Body of pancreas (tissue), 4 donors: ENCODE results near the gene PDE6D.

Source experiments
- POLR2A ChIP-seq, 3 donors: fragments of 450-650 bp; IDR thresholded peaks; one replicate each; pipeline ENCODE4 v1.6.1; 2016; ENCODE audit warnings: antibody characterized with exemption in 3 of 3, mild to moderate bottlenecking in 2 of 3
- TF ChIP-seq, protein P1 (sequence below), 7 experiments: fragments of 450-650 bp in 4 of 7; fragments of 200-600 bp in 3 of 7; sonication (generic) in 3 of 7; IDR thresholded peaks; one replicate each; pipeline ENCODE4 v1.5.1; 2016 to 2019; ENCODE audit warnings: antibody characterized with exemption in 7 of 7

DNA sequence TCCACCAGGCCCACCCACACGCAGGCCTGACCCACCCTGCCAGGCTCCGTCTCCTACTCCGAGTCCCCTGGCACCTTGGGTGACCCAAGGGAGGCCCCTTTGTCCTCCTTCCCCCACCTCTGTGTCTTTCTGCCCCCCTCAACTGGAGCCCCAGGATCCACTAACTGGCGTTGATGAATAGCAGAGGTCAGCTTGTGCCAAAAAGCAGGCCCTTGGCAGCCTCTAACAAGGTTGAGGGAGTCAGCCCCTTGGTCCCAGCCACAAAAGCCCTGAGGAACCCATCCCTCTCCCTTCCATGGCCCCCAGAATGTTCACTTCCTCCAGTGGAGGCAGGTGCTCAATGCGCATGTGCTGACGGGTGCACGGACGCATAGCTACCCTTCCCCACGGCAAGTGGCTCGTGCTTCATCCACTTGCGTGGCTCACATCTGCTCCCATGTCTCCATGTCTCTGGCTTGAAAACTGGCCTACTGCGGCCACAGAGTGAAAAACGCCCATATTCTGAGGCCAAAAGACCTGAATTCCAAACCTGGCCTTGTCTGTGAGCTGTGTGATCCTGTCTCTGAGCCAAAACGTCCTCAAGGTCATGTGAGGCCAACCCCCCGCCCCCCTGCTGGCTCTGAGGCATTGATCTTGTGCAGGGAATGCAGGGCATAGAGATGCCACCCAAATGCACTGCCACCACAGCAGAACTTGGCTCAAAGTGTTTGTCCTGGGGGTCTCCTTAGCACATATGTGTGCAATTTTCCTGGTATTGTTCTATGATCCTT is 91.8 kb downstream of the PDE6D start:
- TF ChIP-seq, protein P1, sequence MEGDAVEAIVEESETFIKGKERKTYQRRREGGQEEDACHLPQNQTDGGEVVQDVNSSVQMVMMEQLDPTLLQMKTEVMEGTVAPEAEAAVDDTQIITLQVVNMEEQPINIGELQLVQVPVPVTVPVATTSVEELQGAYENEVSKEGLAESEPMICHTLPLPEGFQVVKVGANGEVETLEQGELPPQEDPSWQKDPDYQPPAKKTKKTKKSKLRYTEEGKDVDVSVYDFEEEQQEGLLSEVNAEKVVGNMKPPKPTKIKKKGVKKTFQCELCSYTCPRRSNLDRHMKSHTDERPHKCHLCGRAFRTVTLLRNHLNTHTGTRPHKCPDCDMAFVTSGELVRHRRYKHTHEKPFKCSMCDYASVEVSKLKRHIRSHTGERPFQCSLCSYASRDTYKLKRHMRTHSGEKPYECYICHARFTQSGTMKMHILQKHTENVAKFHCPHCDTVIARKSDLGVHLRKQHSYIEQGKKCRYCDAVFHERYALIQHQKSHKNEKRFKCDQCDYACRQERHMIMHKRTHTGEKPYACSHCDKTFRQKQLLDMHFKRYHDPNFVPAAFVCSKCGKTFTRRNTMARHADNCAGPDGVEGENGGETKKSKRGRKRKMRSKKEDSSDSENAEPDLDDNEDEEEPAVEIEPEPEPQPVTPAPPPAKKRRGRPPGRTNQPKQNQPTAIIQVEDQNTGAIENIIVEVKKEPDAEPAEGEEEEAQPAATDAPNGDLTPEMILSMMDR (IDR thresholded peaks at IDR 0.05) = no peak
- no peak for TF ChIP-seq POLR2A (IDR thresholded peaks at IDR 0.05)
